ENCODE results near the gene MT4.

The MT4 gene

DNA sequence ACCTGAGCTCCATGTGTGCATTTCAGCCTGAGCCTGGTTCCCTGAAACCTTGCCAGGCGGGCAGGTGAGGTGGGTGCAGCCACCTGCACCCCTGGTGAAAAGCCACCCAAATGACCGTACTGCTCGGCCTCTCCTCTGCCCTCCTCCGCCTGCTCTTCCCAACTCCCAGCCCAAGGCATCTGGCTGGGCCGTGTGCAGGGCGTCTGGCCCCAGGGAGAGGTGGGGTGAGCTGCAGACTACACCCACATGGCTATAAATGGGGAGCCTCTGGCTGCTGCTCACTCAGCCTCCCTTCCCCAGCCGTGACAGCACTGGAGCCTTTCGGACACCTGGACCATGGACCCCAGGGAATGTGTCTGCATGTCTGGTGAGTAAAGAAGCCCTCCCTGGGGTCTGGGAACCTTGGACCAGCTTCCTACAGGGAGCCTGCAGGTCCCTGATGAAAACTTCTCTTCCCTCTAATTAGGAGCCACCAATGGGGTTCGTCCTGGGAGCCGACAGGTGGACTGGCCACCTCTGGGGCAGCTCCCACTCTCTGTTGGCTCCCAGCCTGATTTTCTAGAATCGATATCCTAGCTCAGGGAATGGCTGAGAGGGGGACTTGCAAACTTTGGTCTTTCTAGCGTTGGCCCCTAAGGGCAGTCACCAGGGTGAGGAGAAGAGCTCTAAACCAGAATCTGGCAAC, at the start of gene MT4:
MT4 (plus strand) TSS at position 281 of the 685 bp plus-strand sequence; CDS start at position 337, 56 bp downstream.
- ChIA-PET POLR2A (no interaction called here), CTCF (interaction anchor here (0.8 to 1.5 kb wide), 4 partner anchors 12 to 304 kb away, joined by 3 to 8 read pairs (median 3); no protein-coding TSS in a partner anchor)
- no peak for TF ChIP-seq CTCF (IDR thresholded peaks at IDR 0.05; ENCODE audit: control extremely low read depth, extremely low read depth, low read depth, missing control alignments)
- no peak for DNase-seq (ENCODE audit: extremely low spot score)

- TF ChIP-seq CTCF (IDR thresholded peaks at IDR 0.05; ENCODE audit: control extremely low read depth, extremely low read depth, low read depth, missing control alignments) = no peak
- ChIA-PET CTCF (interaction anchor here (1.1 to 3.1 kb wide), 2 partner anchors 14 to 186 kb away, joined by 3 to 17 read pairs; no protein-coding TSS in a partner anchor), POLR2A (no interaction called here)
- DNase-seq (ENCODE audit: extremely low spot score) = no peak
These were observed 49.2 kb upstream of the MT4 start for GRCh38 chr16:56515665-56516064.

- TF ChIP-seq CTCF (IDR thresholded peaks at IDR 0.05; ENCODE audit: control extremely low read depth, extremely low read depth, low read depth, missing control alignments) = no peak
- POLR2A ChIA-PET = no interaction called here
- CTCF ChIA-PET = interaction anchor here (0.7 to 3.1 kb wide), 4 partner anchors 11 to 184 kb away, joined by 3 to 17 read pairs (median 4); no protein-coding TSS in a partner anchor
- no peak for DNase-seq (ENCODE audit: extremely low spot score)
These were observed 47.7 kb upstream of the MT4 start for GRCh38 chr16:56517206-56517605.

DNA sequence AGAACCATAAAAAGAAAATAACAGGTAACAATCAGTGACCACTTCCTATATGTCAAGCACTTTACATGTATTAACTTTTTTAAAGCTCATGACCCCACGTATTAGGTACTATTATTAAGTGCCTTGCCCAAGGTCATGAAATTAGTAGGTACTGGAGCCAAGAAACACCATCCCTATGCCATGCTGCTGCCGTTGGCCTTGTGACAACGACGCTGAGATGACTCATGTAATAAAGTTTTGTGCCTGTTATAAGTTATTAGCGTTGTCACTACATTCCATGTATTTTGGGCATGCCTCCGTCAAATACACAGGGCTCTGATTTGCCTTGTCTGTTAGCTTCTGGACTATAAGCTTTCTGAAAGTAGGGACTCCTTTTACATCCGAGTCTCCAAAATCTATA, 46.4 kb upstream of the MT4 start:
- CTCF ChIA-PET = interaction anchor here (1.0 to 3.1 kb wide), 3 partner anchors 12 to 183 kb away, joined by 3 to 17 read pairs (median 4); no protein-coding TSS in a partner anchor
- no peak for TF ChIP-seq CTCF (IDR thresholded peaks at IDR 0.05; ENCODE audit: control extremely low read depth, extremely low read depth, low read depth, missing control alignments)
- POLR2A ChIA-PET = no interaction called here
- DNase-seq (ENCODE audit: extremely low spot score) = no peak

GRCh38 chr16:56519459-56520250, 45.2 kb upstream of the MT4 start, which contains the start of gene BBS2:
TSS of gene BBS2 (minus strand) at chr16:56520024. CDS start at chr16:56519862, 162 bp downstream.
- CTCF ChIA-PET = no interaction called here

More at GRCh38 chr16:56519459-56520250, 45.2 kb upstream of the MT4 start, which contains the start of gene BBS2:
- POLR2A ChIA-PET = interaction anchor here (0.7 kb wide), 1 partner anchor 68 kb away, joined by 3 read pairs; the partner anchor contains the start of gene OGFOD1
- TF ChIP-seq CTCF (IDR thresholded peaks at IDR 0.05; ENCODE audit: control extremely low read depth, extremely low read depth, low read depth, missing control alignments) = no peak
- DNase-seq (ENCODE audit: extremely low spot score) = peak; percentile 94
